Breast epithelium (tissue), 3 donors: ENCODE measurements around the gene MAGEF1.

Experiments
- POLR2A ChIP-seq: fragments of 450-650 bp; IDR thresholded peaks from one replicate; pipeline ENCODE4 v1.6.1; 2016; ENCODE audit warnings: antibody characterized with exemption, mild to moderate bottlenecking, moderate library complexity
- POLR2AphosphoS5 ChIP-seq, 3 donors: sonication (generic); formaldehyde crosslinking; IDR thresholded peaks; one replicate each; pipeline ENCODE4 v1.6.1; 2017; ENCODE audit warnings: antibody characterized with exemption in 3 of 3
- TF ChIP-seq, protein P1 (sequence below), 3 donors: fragments of 450-650 bp; IDR thresholded peaks; one replicate each; pipeline ENCODE4 v1.5.1; 2016 to 2017; ENCODE audit warnings: antibody characterized with exemption in 3 of 3, mild to moderate bottlenecking in 3 of 3, moderate library complexity in 3 of 3

- TF ChIP-seq, protein P1, sequence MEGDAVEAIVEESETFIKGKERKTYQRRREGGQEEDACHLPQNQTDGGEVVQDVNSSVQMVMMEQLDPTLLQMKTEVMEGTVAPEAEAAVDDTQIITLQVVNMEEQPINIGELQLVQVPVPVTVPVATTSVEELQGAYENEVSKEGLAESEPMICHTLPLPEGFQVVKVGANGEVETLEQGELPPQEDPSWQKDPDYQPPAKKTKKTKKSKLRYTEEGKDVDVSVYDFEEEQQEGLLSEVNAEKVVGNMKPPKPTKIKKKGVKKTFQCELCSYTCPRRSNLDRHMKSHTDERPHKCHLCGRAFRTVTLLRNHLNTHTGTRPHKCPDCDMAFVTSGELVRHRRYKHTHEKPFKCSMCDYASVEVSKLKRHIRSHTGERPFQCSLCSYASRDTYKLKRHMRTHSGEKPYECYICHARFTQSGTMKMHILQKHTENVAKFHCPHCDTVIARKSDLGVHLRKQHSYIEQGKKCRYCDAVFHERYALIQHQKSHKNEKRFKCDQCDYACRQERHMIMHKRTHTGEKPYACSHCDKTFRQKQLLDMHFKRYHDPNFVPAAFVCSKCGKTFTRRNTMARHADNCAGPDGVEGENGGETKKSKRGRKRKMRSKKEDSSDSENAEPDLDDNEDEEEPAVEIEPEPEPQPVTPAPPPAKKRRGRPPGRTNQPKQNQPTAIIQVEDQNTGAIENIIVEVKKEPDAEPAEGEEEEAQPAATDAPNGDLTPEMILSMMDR (IDR thresholded peaks at IDR 0.05) = no peak
- no peak for TF ChIP-seq POLR2A
- TF ChIP-seq POLR2AphosphoS5 (IDR thresholded peaks at IDR 0.05) = no peak
Observed at GRCh38 chr3:184672977-184673870, 38.6 kb downstream of the MAGEF1 start.
